Measurements from ENCODE around the gene HDGF. TPM values are rescaled to one million over a fixed set of nuclear protein-coding genes. Genes with fewer than 3 reads are reported as not detected.

The HDGF gene
- total RNA-seq, 1 donor from 2014 or later = 107 TPM

DNA sequence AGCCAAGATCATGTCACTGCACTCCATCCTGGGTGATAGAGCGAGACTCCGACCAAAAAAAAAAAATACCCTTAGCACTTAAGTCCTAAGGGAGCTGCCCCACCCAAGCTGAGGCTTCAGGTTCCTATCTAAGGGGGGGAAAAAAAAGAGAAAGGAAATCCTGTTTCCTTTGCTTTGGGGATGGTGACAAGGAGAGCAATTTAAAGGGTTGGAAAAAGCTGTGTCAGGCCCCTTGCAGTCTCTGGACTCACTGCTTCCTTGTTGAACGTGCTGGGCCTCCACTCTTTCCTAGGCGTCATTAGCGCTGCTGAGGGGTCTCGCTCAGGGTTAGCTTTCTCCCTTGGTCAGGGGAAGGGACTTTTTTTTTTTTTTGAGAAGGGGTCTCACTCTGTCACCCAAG is 34.0 kb upstream of the HDGF start:
- Mint-ChIP-seq H3K36me3 (ENCODE audit: low read depth) (peaks cover 78% of the 10 kb centered on the region), H3K9me3 (no peaks in the 10 kb centered on the region), H3K4me3 (no peak overlapping the region), H3K27me3 (no peaks in the 10 kb centered on the region), H3K4me1 (peaks cover 7% of the 10 kb centered on the region), H3K27ac (no peak overlapping the region)
- ATAC-seq (ENCODE audit: low read depth) (no peak), DNase-seq (no peak)
- POLR2A ChIA-PET = interaction anchor here (0.7 kb wide), 1 partner anchor 18 kb away, joined by 3 read pairs; the partner anchor contains the start of gene PRCC
- intact Hi-C loops (cut with micrococcal nuclease) = no loop called here
- CTCF ChIA-PET = no interaction called here
- TF ChIP-seq, protein P1, sequence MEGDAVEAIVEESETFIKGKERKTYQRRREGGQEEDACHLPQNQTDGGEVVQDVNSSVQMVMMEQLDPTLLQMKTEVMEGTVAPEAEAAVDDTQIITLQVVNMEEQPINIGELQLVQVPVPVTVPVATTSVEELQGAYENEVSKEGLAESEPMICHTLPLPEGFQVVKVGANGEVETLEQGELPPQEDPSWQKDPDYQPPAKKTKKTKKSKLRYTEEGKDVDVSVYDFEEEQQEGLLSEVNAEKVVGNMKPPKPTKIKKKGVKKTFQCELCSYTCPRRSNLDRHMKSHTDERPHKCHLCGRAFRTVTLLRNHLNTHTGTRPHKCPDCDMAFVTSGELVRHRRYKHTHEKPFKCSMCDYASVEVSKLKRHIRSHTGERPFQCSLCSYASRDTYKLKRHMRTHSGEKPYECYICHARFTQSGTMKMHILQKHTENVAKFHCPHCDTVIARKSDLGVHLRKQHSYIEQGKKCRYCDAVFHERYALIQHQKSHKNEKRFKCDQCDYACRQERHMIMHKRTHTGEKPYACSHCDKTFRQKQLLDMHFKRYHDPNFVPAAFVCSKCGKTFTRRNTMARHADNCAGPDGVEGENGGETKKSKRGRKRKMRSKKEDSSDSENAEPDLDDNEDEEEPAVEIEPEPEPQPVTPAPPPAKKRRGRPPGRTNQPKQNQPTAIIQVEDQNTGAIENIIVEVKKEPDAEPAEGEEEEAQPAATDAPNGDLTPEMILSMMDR (IDR thresholded peaks at IDR 0.05) = no peak

DNA sequence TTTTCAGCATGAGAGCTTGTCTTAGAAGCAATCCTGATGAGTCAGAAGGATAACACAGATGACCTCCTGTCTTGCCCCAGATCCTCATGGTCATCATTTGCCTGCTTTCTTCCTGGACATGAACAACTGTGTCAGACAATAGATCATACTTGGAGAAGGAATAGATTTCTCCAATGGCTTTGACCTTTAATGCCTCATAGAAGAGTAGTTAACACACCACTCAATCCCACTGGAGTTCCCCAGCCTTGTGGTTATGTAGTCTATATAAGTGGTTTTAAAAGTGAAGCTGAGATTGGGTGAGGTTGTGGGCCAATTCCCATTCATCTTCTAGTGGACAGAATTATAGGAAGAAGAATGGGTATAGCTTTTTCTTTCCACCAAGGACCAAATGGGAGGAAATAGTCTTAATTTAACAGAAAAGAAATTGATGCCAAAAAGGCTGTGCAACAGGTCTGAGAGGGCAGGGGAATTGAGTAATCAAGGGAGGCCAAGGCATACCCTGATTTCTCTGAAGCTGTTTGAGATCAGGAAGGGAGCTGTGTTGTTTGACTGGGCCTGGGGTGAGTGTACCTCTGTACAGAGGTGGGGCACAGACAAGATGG is 30.2 kb upstream of the HDGF start:
- H3K4me3 Mint-ChIP-seq = no peak overlapping the region
- no peak for ATAC-seq (ENCODE audit: low read depth)
- intact Hi-C loops (cut with micrococcal nuclease) = no loop called here
- H3K36me3 Mint-ChIP-seq (ENCODE audit: low read depth) = peaks cover 58% of the 10 kb centered on the region
- no peaks in the 10 kb centered on the region for H3K9me3 Mint-ChIP-seq
- no peak overlapping the region for H3K27ac Mint-ChIP-seq
- CTCF ChIA-PET = interaction anchor here (1.2 to 1.4 kb wide), 2 partner anchors 56 to 92 kb away, joined by 3 to 7 read pairs; no protein-coding TSS in a partner anchor
- POLR2A ChIA-PET = no interaction called here
- no peaks in the 10 kb centered on the region for H3K27me3 Mint-ChIP-seq
- no peak for DNase-seq
- TF ChIP-seq, protein P1 (IDR thresholded peaks at IDR 0.05) = no peak
- H3K4me1 Mint-ChIP-seq = peaks cover 20% of the 10 kb centered on the region

DNA sequence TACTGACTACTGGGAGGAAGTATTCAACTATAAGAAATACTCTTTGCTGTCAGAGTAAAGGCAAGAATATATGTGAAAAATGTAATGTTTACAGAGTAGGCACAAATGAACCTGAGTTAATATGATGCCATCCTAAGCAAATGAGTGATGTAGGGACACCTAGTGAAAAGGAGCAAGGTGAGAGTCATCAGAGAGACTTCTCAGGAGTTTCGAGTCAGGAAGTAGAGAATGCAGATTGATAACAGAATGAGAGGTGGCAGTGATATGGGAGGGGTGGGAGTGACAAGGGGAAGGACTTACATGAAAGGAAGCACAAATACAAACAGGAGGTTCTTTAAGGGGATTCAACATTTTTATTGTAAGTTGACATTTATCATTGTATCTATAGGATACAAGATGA is 26.1 kb upstream of the HDGF start:
- Mint-ChIP-seq H3K4me3 (no peak overlapping the region), H3K27me3 (no peaks in the 10 kb centered on the region), H3K9me3 (no peaks in the 10 kb centered on the region), H3K4me1 (peaks cover 39% of the 10 kb centered on the region), H3K36me3 (ENCODE audit: low read depth) (peaks cover 51% of the 10 kb centered on the region), H3K27ac (no peak overlapping the region)
- intact Hi-C loops (cut with micrococcal nuclease) = no loop called here
- ATAC-seq (ENCODE audit: low read depth) (no peak), DNase-seq (no peak)
- ChIA-PET CTCF (no interaction called here), POLR2A (no interaction called here)
- TF ChIP-seq, protein P1 (IDR thresholded peaks at IDR 0.05) = no peak

DNA sequence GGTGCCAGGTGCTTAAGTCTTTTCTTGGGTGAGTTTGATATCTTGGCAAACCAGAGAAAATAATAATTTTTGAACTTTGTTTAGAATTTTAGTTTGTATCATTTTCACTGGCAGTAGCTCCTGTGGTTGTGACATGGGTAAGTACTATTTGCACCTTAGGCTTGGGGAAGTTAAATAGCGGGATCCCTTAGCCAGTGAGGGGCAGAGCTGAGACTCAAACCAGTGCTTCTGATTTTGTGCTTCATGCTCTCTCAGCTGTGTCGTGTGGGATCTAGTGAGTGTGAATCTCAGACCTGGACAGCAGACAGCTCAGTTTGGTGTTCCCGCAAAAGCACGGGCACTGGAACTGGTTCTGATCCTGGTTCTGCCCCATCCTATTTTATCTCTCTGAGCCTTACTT is 25.5 kb upstream of the HDGF start:
- TF ChIP-seq, protein P1 (IDR thresholded peaks at IDR 0.05) = no peak
- POLR2A ChIA-PET = no interaction called here
- no peak overlapping the region for H3K27ac Mint-ChIP-seq
- ATAC-seq (ENCODE audit: low read depth) (no peak), DNase-seq (no peak)
- H3K36me3 Mint-ChIP-seq (ENCODE audit: low read depth) = peaks cover 51% of the 10 kb centered on the region
- no peak overlapping the region for H3K4me3 Mint-ChIP-seq
- CTCF ChIA-PET = no interaction called here
- H3K27me3 Mint-ChIP-seq = no peaks in the 10 kb centered on the region
- H3K4me1 Mint-ChIP-seq = peaks cover 46% of the 10 kb centered on the region
- no peaks in the 10 kb centered on the region for H3K9me3 Mint-ChIP-seq
- intact Hi-C loops (cut with micrococcal nuclease) = no loop called here

DNA sequence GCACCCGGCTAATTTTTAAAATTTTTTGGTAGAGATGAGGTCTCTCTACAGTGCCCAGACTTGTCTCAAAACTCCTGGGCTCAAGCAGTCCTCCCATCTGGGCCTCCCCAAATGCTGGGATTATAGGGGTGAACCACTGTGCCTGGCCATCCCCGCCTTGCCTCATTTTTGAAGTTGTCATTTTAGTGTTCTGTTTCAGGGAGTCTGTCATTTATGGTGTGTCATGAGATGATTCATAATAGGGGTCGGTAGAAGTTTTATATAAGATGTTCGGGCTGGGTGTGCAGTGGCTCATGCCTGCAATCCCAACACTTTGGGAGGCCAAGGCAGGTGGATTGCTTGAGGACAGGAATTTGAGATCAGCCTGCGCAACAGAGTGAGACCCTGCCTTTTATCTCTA is 24.3 kb upstream of the HDGF start:
- H3K9me3 Mint-ChIP-seq = no peaks in the 10 kb centered on the region
- TF ChIP-seq, protein P1 (IDR thresholded peaks at IDR 0.05) = no peak
- no peak overlapping the region for H3K27ac Mint-ChIP-seq
- DNase-seq (no peak), ATAC-seq (ENCODE audit: low read depth) (no peak)
- no peaks in the 10 kb centered on the region for H3K27me3 Mint-ChIP-seq
- intact Hi-C loops (cut with micrococcal nuclease) = no loop called here
- CTCF ChIA-PET = no interaction called here
- H3K4me3 Mint-ChIP-seq = no peak overlapping the region
- H3K36me3 Mint-ChIP-seq (ENCODE audit: low read depth) = peaks cover 47% of the 10 kb centered on the region
- H3K4me1 Mint-ChIP-seq = peaks cover 50% of the 10 kb centered on the region
- POLR2A ChIA-PET = no interaction called here
